Neuronal stem cell (in vitro differentiated cells): ENCODE data around the gene TRPV4.

Experiments
- DNase-seq: peaks from one replicate; pipeline ENCODE4 v3.0.0-alpha.2; 2013; ENCODE audit warnings: low spot score
- H2AFZ ChIP-seq: one replicate; pipeline ENCODE4 v1.6.1; 2013; ENCODE audit warnings: mild to moderate bottlenecking, low read length, inconsistent platforms
- H2AK5ac ChIP-seq: 2 replicates; pipeline ENCODE4 v1.6.1; 2013; ENCODE audit warnings: low read depth, mild to moderate bottlenecking, inconsistent platforms, low read length, moderate library complexity, mixed read lengths
- H2BK120ac ChIP-seq: 2 replicates; pipeline ENCODE4 v1.6.1; 2013; ENCODE audit warnings: low read depth, mild to moderate bottlenecking, inconsistent platforms, low read length, moderate library complexity, mixed read lengths
- H2BK12ac ChIP-seq: one replicate; pipeline ENCODE4 v1.6.1; 2013; ENCODE audit warnings: low read length, inconsistent platforms
- H2BK15ac ChIP-seq: 2 replicates; pipeline ENCODE4 v1.6.1; 2013; ENCODE audit warnings: mild to moderate bottlenecking, low read length, inconsistent platforms, mixed read lengths
- H2BK5ac ChIP-seq: one replicate; pipeline ENCODE4 v1.6.1; 2013; ENCODE audit warnings: inconsistent platforms, mild to moderate bottlenecking, low read length, moderate library complexity
- H3K14ac ChIP-seq: one replicate; pipeline ENCODE4 v1.6.1; 2013; ENCODE audit warnings: low read length, inconsistent platforms
- H3K18ac ChIP-seq: 2 replicates; pipeline ENCODE4 v1.6.1; 2013; ENCODE audit warnings: low read length, inconsistent platforms
- H3K23ac ChIP-seq: 2 replicates; pipeline ENCODE4 v1.6.1; 2013; ENCODE audit warnings: low read depth, mild to moderate bottlenecking, mixed read lengths, low read length, inconsistent platforms; ENCODE audit not compliant: poor library complexity
- H3K27ac ChIP-seq: replicated peaks from 3 replicates; pipeline ENCODE4 v1.5.1; 2013; ENCODE audit warnings: low read length, inconsistent platforms
- H3K27me3 ChIP-seq, 3 experiments: 2 replicates each; pipeline ENCODE4 v1.6.1; 2013; ENCODE audit warnings: low read length in 3 of 3, mild to moderate bottlenecking in 2 of 3, inconsistent platforms in 1 of 3, low read depth in 1 of 3, mixed read lengths in 1 of 3, moderate library complexity in 1 of 3; ENCODE audit not compliant: control insufficient read depth in 3 of 3, insufficient read depth in 3 of 3
- H3K36me3 ChIP-seq, 2 donors: replicated peaks in 1 of 2; 2 replicates each; pipeline ENCODE4 v1.6.1; 2013; ENCODE audit warnings: low read length in 2 of 2; ENCODE audit not compliant: control insufficient read depth in 2 of 2, insufficient read depth in 2 of 2
- H3K4ac ChIP-seq: 2 replicates; pipeline ENCODE4 v1.6.1; 2013; ENCODE audit warnings: inconsistent platforms, mild to moderate bottlenecking, low read length, moderate library complexity
- H3K4me1 ChIP-seq, 2 donors: 1 replicate in 1 of 2; 2 replicates in 1 of 2; pipeline ENCODE4 v1.6.1; 2013; ENCODE audit warnings: low read length in 2 of 2, low read depth in 1 of 2; ENCODE audit not compliant: control insufficient read depth in 2 of 2, insufficient read depth in 1 of 2
- H3K4me2 ChIP-seq: one replicate; pipeline ENCODE4 v1.6.1; 2013; ENCODE audit warnings: mild to moderate bottlenecking, low read length, inconsistent platforms; ENCODE audit not compliant: insufficient read depth, poor library complexity, severe bottlenecking
- H3K4me3 ChIP-seq, 2 donors: 2 replicates each; pipeline ENCODE4 v1.5.1; 2013; ENCODE audit warnings: low read length in 2 of 2, mild to moderate bottlenecking in 2 of 2, inconsistent platforms in 1 of 2, moderate library complexity in 1 of 2
- H3K79me1 ChIP-seq: one replicate; pipeline ENCODE4 v1.6.1; 2013; ENCODE audit warnings: low read depth, mild to moderate bottlenecking, inconsistent platforms, low read length, moderate library complexity
- H3K9ac ChIP-seq: one replicate; pipeline ENCODE4 v1.6.1; 2013; ENCODE audit warnings: mild to moderate bottlenecking, low read depth, low read length, inconsistent platforms; ENCODE audit not compliant: poor library complexity
- H3K9me3 ChIP-seq, 2 donors: replicated peaks in 1 of 2; 2 replicates each; pipeline versions ENCODE3 to v1.6.1; 2013; ENCODE audit warnings: low read length in 2 of 2, mild to moderate bottlenecking in 2 of 2, inconsistent platforms in 1 of 2, low read depth in 1 of 2, mixed read lengths in 1 of 2, moderate library complexity in 1 of 2; ENCODE audit not compliant: control insufficient read depth in 2 of 2, insufficient read depth in 1 of 2
- H4K8ac ChIP-seq: one replicate; pipeline ENCODE4 v1.6.1; 2013; ENCODE audit warnings: low read depth, mild to moderate bottlenecking, inconsistent platforms, low read length, moderate library complexity
- H4K91ac ChIP-seq: one replicate; pipeline ENCODE4 v1.6.1; 2013; ENCODE audit warnings: low read length, low read depth, mild to moderate bottlenecking, inconsistent platforms; ENCODE audit not compliant: poor library complexity
- whole genome bisulfite sequencing, 2 donors: extraction: QIAGEN DNeasy Blood & Tissue Kit; methylation state at CpG; one replicate each; pipeline ENCODE4 v1.1.7; 2013; ENCODE audit warnings: missing lambda C conversion rate in 2 of 2, mixed read lengths in 1 of 2; ENCODE audit not compliant: insufficient read length in 2 of 2, insufficient replicate concordance in 1 of 2; ENCODE audit errors: extremely low coverage in 2 of 2; 5-methylcytosine and 5-hydroxymethylcytosine counted together

Gene TRPV4

DNA sequence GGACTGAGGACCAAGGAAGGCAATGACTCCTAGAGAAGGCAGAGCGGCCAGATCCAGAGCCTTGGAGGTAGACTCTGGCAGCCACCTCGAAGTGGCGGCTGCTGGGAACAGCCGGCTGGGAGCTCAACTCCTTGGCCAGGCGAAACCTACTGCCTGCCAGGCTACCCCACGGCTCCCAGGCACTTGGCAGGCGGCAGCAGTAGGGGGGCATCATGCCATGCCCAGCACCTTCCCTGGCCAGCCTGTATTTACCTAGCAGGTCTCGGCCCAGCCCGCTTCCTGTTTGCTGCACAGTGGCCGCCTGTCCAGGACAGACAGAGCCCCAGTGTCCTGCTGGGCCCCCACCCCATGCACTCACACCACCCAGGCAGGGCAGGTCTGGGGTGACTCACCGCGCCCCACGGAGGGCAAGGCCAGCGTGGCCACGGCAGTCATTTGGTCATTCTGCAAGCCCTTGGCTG is 10.2 kb downstream of the TRPV4 start:
- H3K23ac ChIP-seq = peak overlapping the region; percentile 40
- H2AK5ac ChIP-seq = peak overlapping the region; percentile 80
- peaks cover 0 to 13% (median 0%) of the 10 kb centered on the region in 3 experiments for H3K27me3 ChIP-seq
- H3K18ac ChIP-seq = peak overlapping the region; percentile 45
- H2AFZ ChIP-seq = peak overlapping the region; percentile 39
- H2BK120ac ChIP-seq = no peak overlapping the region
- no peak overlapping the region for H3K14ac ChIP-seq
- no peak overlapping the region for H3K4me3 ChIP-seq
- no peak overlapping the region for H3K4ac ChIP-seq
- peak overlapping the region; percentile 60 for H2BK12ac ChIP-seq
- H2BK5ac ChIP-seq = peak overlapping the region; percentile 83
- H3K9me3 ChIP-seq = no peaks in the 10 kb centered on the region
- H3K9ac ChIP-seq = peak overlapping the region; percentile 47
- no CpG with 5 or more reads among the region's 15 CpGs for WGBS, 2 donors
- peak overlapping the region; percentile 94 for H2BK15ac ChIP-seq
- DNase-seq = no peak
- no peak overlapping the region for H4K8ac ChIP-seq
- peaks cover 4 to 8% of the 10 kb centered on the region in 2 donors for H3K4me1 ChIP-seq
- peak overlapping the region; percentile 46 for H4K91ac ChIP-seq
- no peak overlapping the region for H3K4me2 ChIP-seq
- H3K27ac ChIP-seq = no peak overlapping the region
- H3K36me3 ChIP-seq = no peaks in the 10 kb centered on the region
- H3K79me1 ChIP-seq = no peaks in the 10 kb centered on the region

DNA sequence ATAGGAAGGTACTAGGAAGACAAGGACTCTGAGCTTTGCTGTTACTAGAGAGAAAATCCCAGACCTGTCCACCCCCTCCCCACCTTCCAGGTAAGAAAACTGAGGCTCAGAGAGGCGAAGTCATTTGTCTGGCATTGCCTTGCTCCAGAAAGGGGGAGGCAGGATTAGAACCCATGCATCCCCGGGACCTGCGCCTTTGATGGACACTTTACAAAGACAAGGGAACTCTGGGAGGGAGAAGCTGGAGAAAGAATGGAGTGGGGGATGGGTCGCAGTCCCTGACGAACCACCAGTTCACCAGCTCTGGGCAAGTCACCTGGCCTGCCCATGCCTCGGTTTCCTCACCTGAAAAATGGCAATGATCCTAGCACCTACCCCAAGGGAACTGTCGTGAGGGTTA is 10.8 kb downstream of the TRPV4 start:
- Histone ChIP-seq H3K4me2 (no peak overlapping the region), H2AK5ac (peak overlapping the region; percentile 80), H4K8ac (no peak overlapping the region), H3K9me3 (no peaks in the 10 kb centered on the region), H3K4ac (no peak overlapping the region), H4K91ac (no peak overlapping the region), H3K23ac (no peak overlapping the region), H3K4me3 (peak overlapping the region in 1 of 2 donors; percentile 7), H2AFZ (no peak overlapping the region), H3K27me3 (peaks cover 0 to 13% (median 0%) of the 10 kb centered on the region in 3 experiments), H3K14ac (no peak overlapping the region), H2BK5ac (no peak overlapping the region), H3K36me3 (no peaks in the 10 kb centered on the region), H2BK120ac (no peak overlapping the region), H3K27ac (no peak overlapping the region), H2BK12ac (no peak overlapping the region), H3K4me1 (peaks cover 4 to 8% of the 10 kb centered on the region in 2 donors), H2BK15ac (peak overlapping the region; percentile 4), H3K18ac (no peak overlapping the region), H3K79me1 (no peaks in the 10 kb centered on the region), H3K9ac (peak overlapping the region; percentile 1)
- WGBS, 2 donors = no CpG with 5 or more reads among the region's 7 CpGs
- no peak for DNase-seq

DNA sequence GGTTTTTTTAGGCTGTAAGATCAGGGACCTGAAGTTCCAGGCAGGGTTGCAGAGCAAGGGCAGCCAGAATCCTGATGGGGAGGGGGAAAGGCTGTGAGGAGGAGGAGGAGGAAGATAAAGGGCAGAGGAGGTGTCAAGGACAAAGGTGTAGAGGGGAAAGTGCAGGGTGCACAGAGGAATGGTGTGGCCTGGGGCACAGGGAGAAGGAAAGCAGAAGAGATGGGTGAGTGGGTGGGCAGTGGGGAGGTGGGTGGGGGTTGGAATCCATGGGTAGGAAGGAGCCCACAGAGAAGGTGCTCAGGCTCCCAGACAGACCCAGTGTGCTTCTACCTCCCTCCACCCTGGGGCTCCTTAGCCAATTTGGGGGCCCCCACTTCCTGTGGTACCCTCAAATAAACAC is 11.2 kb downstream of the TRPV4 start:
- no peak overlapping the region for H3K4me3 ChIP-seq
- H3K18ac ChIP-seq = no peak overlapping the region
- no peak overlapping the region for H4K8ac ChIP-seq
- H3K36me3 ChIP-seq = no peaks in the 10 kb centered on the region
- no peak overlapping the region for H2BK12ac ChIP-seq
- H2BK5ac ChIP-seq = no peak overlapping the region
- H2AFZ ChIP-seq = no peak overlapping the region
- H3K4me1 ChIP-seq = peaks cover 4 to 8% of the 10 kb centered on the region in 2 donors
- H3K9ac ChIP-seq = no peak overlapping the region
- H3K23ac ChIP-seq = no peak overlapping the region
- H3K79me1 ChIP-seq = no peaks in the 10 kb centered on the region
- H3K9me3 ChIP-seq = no peaks in the 10 kb centered on the region
- H4K91ac ChIP-seq = no peak overlapping the region
- H3K27me3 ChIP-seq = peaks cover 0 to 13% (median 0%) of the 10 kb centered on the region in 3 experiments
- H2BK15ac ChIP-seq = no peak overlapping the region
- H3K14ac ChIP-seq = no peak overlapping the region
- H2AK5ac ChIP-seq = no peak overlapping the region
- DNase-seq = no peak
- H3K4ac ChIP-seq = no peak overlapping the region
- no peak overlapping the region for H3K27ac ChIP-seq
- no peak overlapping the region for H3K4me2 ChIP-seq
- no peak overlapping the region for H2BK120ac ChIP-seq

DNA sequence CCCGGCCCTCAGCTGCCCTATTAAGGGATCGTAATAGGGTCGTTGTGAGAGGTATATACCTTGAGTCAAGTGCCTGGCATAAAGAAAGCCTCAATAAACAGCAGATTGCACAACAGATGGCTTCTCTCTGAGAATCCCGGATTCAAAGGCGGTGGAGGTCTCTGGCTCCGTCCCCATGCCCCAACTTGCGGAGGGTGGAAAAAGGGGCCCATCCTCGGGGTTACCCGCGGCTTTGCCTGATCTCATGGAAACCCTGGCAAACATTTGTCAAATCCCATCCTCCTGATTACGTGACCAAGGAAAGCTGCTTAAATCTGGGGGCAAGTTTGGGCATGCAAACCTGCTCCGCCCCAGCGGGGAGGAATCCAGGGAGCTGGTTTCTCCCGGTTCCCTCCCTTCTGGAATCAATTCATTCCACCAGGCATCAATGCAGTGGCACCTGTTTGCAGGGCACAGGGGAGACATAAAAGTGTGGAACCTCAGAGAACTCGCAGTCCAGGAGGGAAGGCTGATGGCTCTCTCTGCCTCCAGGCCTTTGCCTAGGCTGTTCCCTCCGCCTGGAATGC is 12.3 kb downstream of the TRPV4 start:
- no peak overlapping the region for H3K4me3 ChIP-seq
- peak overlapping the region; percentile 2 for H3K9ac ChIP-seq
- no peak overlapping the region for H3K27ac ChIP-seq
- no peak overlapping the region for H3K4me2 ChIP-seq
- H3K9me3 ChIP-seq = no peaks in the 10 kb centered on the region
- no peak overlapping the region for H4K91ac ChIP-seq
- no peak overlapping the region for H4K8ac ChIP-seq
- peaks cover 0 to 13% (median 0%) of the 10 kb centered on the region in 3 experiments for H3K27me3 ChIP-seq
- no peak overlapping the region for H3K14ac ChIP-seq
- H2BK15ac ChIP-seq = no peak overlapping the region
- no peak overlapping the region for H3K18ac ChIP-seq
- no peaks in the 10 kb centered on the region for H3K79me1 ChIP-seq
- H2BK12ac ChIP-seq = no peak overlapping the region
- no CpG with 5 or more reads among the region's 16 CpGs for WGBS, 2 donors
- no peak overlapping the region for H3K23ac ChIP-seq
- H3K4me1 ChIP-seq = peaks cover 4 to 8% of the 10 kb centered on the region in 2 donors
- H2AFZ ChIP-seq = no peak overlapping the region
- no peak for DNase-seq
- no peaks in the 10 kb centered on the region for H3K36me3 ChIP-seq
- no peak overlapping the region for H2BK5ac ChIP-seq
- H3K4ac ChIP-seq = no peak overlapping the region
- no peak overlapping the region for H2AK5ac ChIP-seq
- no peak overlapping the region for H2BK120ac ChIP-seq
